Fibroblast of lung (primary cell): ENCODE results near the gene RAP1A. TPM values are rescaled to one million over a fixed set of nuclear protein-coding genes. Genes with fewer than 3 reads are reported as not detected.

Source experiments
- DNase-seq, 2 donors: peaks; one replicate each; pipeline versions ENCODE4 v3.0.0 to v3.0.0-alpha.2; 2010; ENCODE audit warnings: low read depth in 2 of 2
- H2AFZ ChIP-seq: 2 replicates; pipeline ENCODE4 v1.5.1; 2012; ENCODE audit warnings: low read length, control low read depth, inconsistent platforms
- H3K27ac ChIP-seq: 2 replicates; pipeline ENCODE4 v1.5.1; 2011; ENCODE audit warnings: low read length, control low read depth; ENCODE audit not compliant: insufficient read depth
- H3K27me3 ChIP-seq: 2 replicates; pipeline ENCODE4 v1.5.1; 2011; ENCODE audit warnings: mild to moderate bottlenecking, low read length; ENCODE audit not compliant: control insufficient read depth, insufficient read depth
- H3K36me3 ChIP-seq: 2 replicates; pipeline ENCODE4 v1.5.1; 2011; ENCODE audit warnings: low read length; ENCODE audit not compliant: control insufficient read depth, insufficient read depth
- H3K4me1 ChIP-seq: 2 replicates; pipeline ENCODE4 v1.5.1; 2011; ENCODE audit warnings: low read length; ENCODE audit not compliant: control insufficient read depth, insufficient read depth; ENCODE audit errors: extremely low read depth
- H3K4me2 ChIP-seq: 2 replicates; pipeline ENCODE4 v1.5.1; 2011; ENCODE audit warnings: low read length, control low read depth; ENCODE audit not compliant: insufficient read depth; ENCODE audit errors: extremely low read depth
- H3K4me3 ChIP-seq, 4 experiments: fragments of 200-600 bp in 1 of 4; sonication (generic) in 1 of 4; replicated peaks in 1 of 4; 2 replicates each; pipeline ENCODE4 v1.5.1; 2011 to 2016; ENCODE audit warnings: low read length in 4 of 4, low read depth in 3 of 4, mild to moderate bottlenecking in 3 of 4, control low read depth in 2 of 4, inconsistent platforms in 1 of 4, mixed read lengths in 1 of 4; ENCODE audit not compliant: insufficient read depth in 1 of 4; ENCODE audit errors: control extremely low read depth in 1 of 4
- H3K79me2 ChIP-seq: 2 replicates; pipeline ENCODE4 v1.5.1; 2012; ENCODE audit warnings: mild to moderate bottlenecking, low read length, inconsistent platforms; ENCODE audit not compliant: control insufficient read depth, insufficient read depth
- H3K9ac ChIP-seq: 2 replicates; pipeline ENCODE4 v1.5.1; 2011; ENCODE audit warnings: mild to moderate bottlenecking, low read length, control low read depth; ENCODE audit not compliant: insufficient read depth
- H3K9me3 ChIP-seq: 2 replicates; pipeline ENCODE4 v1.5.1; 2012; ENCODE audit warnings: low read depth, low read length; ENCODE audit not compliant: control insufficient read depth, insufficient read depth
- H4K20me1 ChIP-seq: 2 replicates; pipeline ENCODE4 v1.5.1; 2011; ENCODE audit warnings: low read length; ENCODE audit not compliant: control insufficient read depth, insufficient read depth; ENCODE audit errors: extremely low read depth
- CTCF ChIP-seq, 2 donors: IDR thresholded peaks in 1 of 2; conservative IDR thresholded peaks in 1 of 2; 1 replicate in 1 of 2; 2 replicates in 1 of 2; pipeline ENCODE4 v1.5.1; 2011 to 2012; ENCODE audit warnings: low read length in 2 of 2, control low read depth in 1 of 2, inconsistent platforms in 1 of 2, low read depth in 1 of 2, mild to moderate bottlenecking in 1 of 2
- EZH2 ChIP-seq: IDR thresholded peaks from 2 replicates; pipeline ENCODE4 v1.5.1; 2012; ENCODE audit warnings: low read length, control low read depth, mild to moderate bottlenecking; ENCODE audit errors: missing control alignments
- polyA plus RNA-seq, 2 donors: library from polyadenylated mRNA; depleted of rRNA in 1 of 2; stranded (reverse) in 1 of 2; unstranded in 1 of 2; fragments of >200 nt; gene quantifications; 2 replicates each; pipeline ENCODE4 v1.2.1, GENCODE V29; 2011 to 2012; ENCODE audit warnings: missing spikeins in 1 of 2
- total RNA-seq: library from RNA; depleted of rRNA; stranded (reverse); fragments of >200 nt; gene quantifications from 2 replicates; pipeline ENCODE4 v1.2.1, GENCODE V29; 2014

The RAP1A gene
- total and polyA plus RNA-seq, 2 donors (not counting 1 experiment from before 2014, with no cell fraction given) = 13.5 to 99.5 TPM

DNA sequence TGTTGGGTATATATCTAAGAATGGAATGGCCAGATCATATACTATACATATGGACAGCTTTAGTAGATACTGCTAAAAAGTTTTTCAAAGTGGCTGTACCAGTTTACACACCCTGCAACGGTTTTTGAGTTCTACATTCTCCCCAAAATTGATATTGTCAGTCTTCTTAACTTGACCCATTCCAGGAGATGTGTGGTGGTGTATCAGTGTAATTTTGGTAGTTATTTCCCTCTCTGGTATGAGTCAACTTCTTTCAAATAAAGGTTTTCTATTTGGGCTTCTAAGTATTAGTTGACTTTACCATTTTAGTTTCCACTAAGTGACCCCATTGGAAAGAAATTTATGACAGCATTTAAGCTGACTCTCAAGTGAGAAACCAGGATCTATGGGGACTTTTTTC is 90.4 kb downstream of the RAP1A start:
- Histone ChIP-seq H3K27ac (no peak overlapping the region), H3K4me3 (no peak overlapping the region), H2AFZ (no peak overlapping the region), H3K9ac (no peak overlapping the region), H4K20me1 (no peaks in the 10 kb centered on the region), H3K4me1 (peaks cover 16% of the 10 kb centered on the region), H3K9me3 (no peaks in the 10 kb centered on the region), H3K4me2 (no peak overlapping the region), H3K79me2 (no peaks in the 10 kb centered on the region), H3K27me3 (no peaks in the 10 kb centered on the region), H3K36me3 (no peaks in the 10 kb centered on the region)
- no peak for DNase-seq
- TF ChIP-seq CTCF (conservative IDR thresholded peaks at IDR 0.05 in 1 of 2, IDR thresholded peaks at IDR 0.05 in 1 of 2; ENCODE audit: low read depth in 1 of 2, low read length in 2 of 2) (no peak), EZH2 (no peak)

GRCh38 chr1:111716333-111716732 is 96.7 kb downstream of the RAP1A start:
- no peak for DNase-seq
- no peak overlapping the region for H3K9ac ChIP-seq
- no peak overlapping the region for H3K4me3 ChIP-seq
- H3K4me1 ChIP-seq = peaks cover 3% of the 10 kb centered on the region
- no peak overlapping the region for H3K4me2 ChIP-seq
- H3K9me3 ChIP-seq = no peaks in the 10 kb centered on the region
- no peaks in the 10 kb centered on the region for H3K36me3 ChIP-seq
- H3K79me2 ChIP-seq = no peaks in the 10 kb centered on the region
- H4K20me1 ChIP-seq = no peaks in the 10 kb centered on the region
- H3K27ac ChIP-seq = no peak overlapping the region
- no peaks in the 10 kb centered on the region for H3K27me3 ChIP-seq
- no peak for TF ChIP-seq CTCF (conservative IDR thresholded peaks at IDR 0.05 in 1 of 2, IDR thresholded peaks at IDR 0.05 in 1 of 2; ENCODE audit: low read depth in 1 of 2, low read length in 2 of 2)
- no peak for TF ChIP-seq EZH2
- H2AFZ ChIP-seq = no peak overlapping the region

DNA sequence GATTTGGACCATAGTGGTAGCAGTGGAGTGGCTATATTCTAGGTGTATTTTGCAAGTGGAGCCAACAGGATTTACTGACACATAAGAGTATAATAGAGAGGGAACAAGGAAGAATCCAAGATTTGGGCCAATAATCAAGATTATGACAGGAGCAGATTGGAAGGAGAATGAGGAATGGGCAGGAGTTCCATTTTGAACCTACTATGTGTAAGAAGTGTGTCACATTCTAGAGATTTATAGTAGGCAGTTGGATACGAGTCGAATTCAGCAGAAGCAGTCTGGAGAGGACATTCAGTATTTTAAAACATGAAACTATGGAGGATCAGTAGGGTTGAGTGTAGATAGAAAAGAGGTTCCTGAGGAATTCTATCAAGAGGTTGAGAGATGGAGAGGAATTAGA is 97.9 kb downstream of the RAP1A start:
- H3K79me2 ChIP-seq = no peaks in the 10 kb centered on the region
- H3K27ac ChIP-seq = no peak overlapping the region
- no peak overlapping the region for H3K9ac ChIP-seq
- no peak overlapping the region for H3K4me2 ChIP-seq
- H3K9me3 ChIP-seq = no peaks in the 10 kb centered on the region
- H4K20me1 ChIP-seq = no peaks in the 10 kb centered on the region
- no peak overlapping the region for H3K4me3 ChIP-seq
- H3K4me1 ChIP-seq = peaks cover 10% of the 10 kb centered on the region
- no peaks in the 10 kb centered on the region for H3K27me3 ChIP-seq
- TF ChIP-seq EZH2 (no peak), CTCF (conservative IDR thresholded peaks at IDR 0.05 in 1 of 2, IDR thresholded peaks at IDR 0.05 in 1 of 2; ENCODE audit: low read depth in 1 of 2, low read length in 2 of 2) (no peak)
- DNase-seq = no peak
- no peak overlapping the region for H2AFZ ChIP-seq
- no peaks in the 10 kb centered on the region for H3K36me3 ChIP-seq
